PFSK-1 (cell line): ENCODE results near the gene L3MBTL1.

ENCODE experiments used
- FOXP2 ChIP-seq: optimal IDR thresholded peaks from 2 replicates; pipeline ENCODE3; 2011; ENCODE audit warnings: borderline replicate concordance, control low read depth, inconsistent platforms; ENCODE audit not compliant: insufficient read depth; ENCODE audit errors: extremely low read length, extremely low read depth
- POLR2AphosphoS5 ChIP-seq: IDR thresholded peaks from 2 replicates; pipeline ENCODE4 v1.6.1; 2012; ENCODE audit warnings: low read depth, mild to moderate bottlenecking, control low read depth, low read length, moderate library complexity
- REST ChIP-seq, 2 experiments: IDR thresholded peaks; 2 replicates each; pipeline versions ENCODE4 v1.6.1 to v1.8.0; 2011 to 2012; ENCODE audit warnings: low read depth in 2 of 2, low read length in 2 of 2, control low read depth in 1 of 2, inconsistent platforms in 1 of 2, mild to moderate bottlenecking in 1 of 2, moderate library complexity in 1 of 2; ENCODE audit not compliant: insufficient read depth in 1 of 2
- SIN3A ChIP-seq: IDR thresholded peaks from 2 replicates; pipeline ENCODE4 v1.6.1; 2012; ENCODE audit warnings: mild to moderate bottlenecking, low read length, moderate library complexity, borderline replicate concordance; ENCODE audit not compliant: insufficient read depth
- TAF1 ChIP-seq: IDR thresholded peaks from 2 replicates; pipeline ENCODE4 v1.6.1; 2012; ENCODE audit warnings: low read length, control low read depth, borderline replicate concordance; ENCODE audit not compliant: insufficient read depth

Gene L3MBTL1

GRCh38 chr20:43535370-43536004 lies 28.0 kb downstream of the L3MBTL1 start:
- TF ChIP-seq SIN3A (no peak), TAF1 (no peak), FOXP2 (no peak), REST (IDR thresholded peaks at IDR 0.05; ENCODE audit: insufficient read depth in 1 of 2, low read depth in 2 of 2, low read length in 2 of 2) (no peak), POLR2AphosphoS5 (no peak)

GRCh38 chr20:43536041-43536816 lies 28.7 kb downstream of the L3MBTL1 start:
- TF ChIP-seq FOXP2, result no peak
- no peak for TF ChIP-seq TAF1
- TF ChIP-seq SIN3A, result no peak
- no peak for TF ChIP-seq POLR2AphosphoS5

- TF ChIP-seq TAF1 (no peak), POLR2AphosphoS5 (no peak), REST (IDR thresholded peaks at IDR 0.05; ENCODE audit: insufficient read depth in 1 of 2, low read depth in 2 of 2, low read length in 2 of 2) (no peak), SIN3A (no peak), FOXP2 (no peak)
Observed at GRCh38 chr20:43536817-43537440, 29.4 kb downstream of the L3MBTL1 start.

GRCh38 chr20:43537921-43538877 lies 30.7 kb downstream of the L3MBTL1 start:
- TF ChIP-seq REST (IDR thresholded peaks at IDR 0.05; ENCODE audit: insufficient read depth in 1 of 2, low read depth in 2 of 2, low read length in 2 of 2), result no peak
- no peak for TF ChIP-seq FOXP2
- no peak for TF ChIP-seq TAF1
- no peak for TF ChIP-seq SIN3A
- no peak for TF ChIP-seq POLR2AphosphoS5
